NCI-H446 treated with DMSO at 0.1 percent for 48 hours (cell line): ENCODE data around the gene ENTHD1.

Source experiments
- DNase-seq: peaks from one replicate; lab custom pipeline; 2025; lab: John Stamatoyannopoulos, UW

The ENTHD1 gene

DNA sequence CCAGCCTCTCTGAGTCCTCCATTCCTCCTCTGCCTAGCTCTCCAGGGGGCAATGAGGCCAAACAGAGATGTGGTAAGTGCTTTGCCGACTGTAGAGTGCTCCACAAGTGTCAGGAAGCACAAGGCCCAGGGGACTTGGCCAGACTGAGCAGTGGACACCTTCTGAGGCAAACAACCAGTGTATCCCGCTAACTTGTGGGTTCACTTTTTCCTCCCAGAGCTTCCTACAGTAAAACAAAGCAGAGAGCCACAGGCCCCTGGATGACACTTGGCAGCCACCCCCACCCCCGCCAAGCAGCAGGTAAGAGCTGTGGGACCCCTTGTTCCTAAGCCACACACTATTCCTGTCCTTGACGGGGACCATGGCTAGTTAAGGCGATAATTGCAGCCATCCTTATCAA is 162.1 kb downstream of the ENTHD1 start:
- no peak for DNase-seq

- no peak for DNase-seq
Observed at GRCh38 chr22:39729141-39729934, 164.2 kb downstream of the ENTHD1 start.

DNA sequence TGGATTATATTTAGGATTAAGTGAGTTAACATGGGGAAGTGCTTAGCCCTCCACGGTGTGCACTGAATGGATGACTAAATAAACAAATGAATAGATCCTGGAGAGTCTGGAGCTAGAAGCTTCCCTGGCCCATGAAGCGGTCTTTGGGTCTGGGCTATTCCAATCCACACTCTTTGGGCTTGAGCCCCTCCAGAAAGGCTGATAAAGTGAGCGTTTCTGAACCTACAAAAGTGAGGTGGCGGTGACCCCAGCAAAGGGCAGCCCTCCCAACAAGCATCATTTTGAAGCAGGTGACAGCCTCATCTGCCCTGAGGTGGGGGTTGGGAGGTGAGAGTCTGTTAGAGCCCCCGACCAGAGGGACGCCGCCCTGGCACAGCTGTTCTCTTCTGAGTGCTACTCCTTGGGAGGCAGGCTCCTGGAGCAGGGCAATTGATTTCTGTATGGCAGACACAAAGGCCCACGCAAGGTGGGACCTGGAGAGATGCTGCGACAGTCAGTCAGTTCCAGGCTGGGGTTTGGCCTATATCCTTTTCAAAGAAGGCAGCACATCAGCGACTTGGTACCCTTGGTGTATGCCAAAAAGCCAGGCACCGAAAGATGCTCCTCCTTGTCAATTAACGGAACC is 165.2 kb downstream of the ENTHD1 start:
- DNase-seq: no peak

DNA sequence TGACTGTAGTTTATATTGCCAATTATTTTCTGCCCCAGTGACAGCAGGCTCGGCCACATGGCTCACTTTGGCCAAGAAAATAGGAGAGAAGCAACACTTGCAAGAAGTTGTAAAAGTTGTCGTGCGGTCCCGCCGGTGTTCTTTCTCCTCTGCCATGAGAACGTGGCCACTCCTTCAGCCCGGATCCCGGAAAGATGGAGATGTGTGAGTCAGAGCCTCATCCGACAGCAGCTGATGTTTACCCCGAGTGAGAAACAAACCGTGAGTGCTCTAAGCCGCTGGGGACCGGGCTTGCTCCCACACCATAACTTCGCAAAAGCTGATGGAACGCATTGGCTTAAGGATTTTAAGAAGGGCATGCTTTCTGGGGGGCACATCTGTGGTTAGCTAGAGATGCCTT is 166.0 kb downstream of the ENTHD1 start:
- DNase-seq: no peak

DNA sequence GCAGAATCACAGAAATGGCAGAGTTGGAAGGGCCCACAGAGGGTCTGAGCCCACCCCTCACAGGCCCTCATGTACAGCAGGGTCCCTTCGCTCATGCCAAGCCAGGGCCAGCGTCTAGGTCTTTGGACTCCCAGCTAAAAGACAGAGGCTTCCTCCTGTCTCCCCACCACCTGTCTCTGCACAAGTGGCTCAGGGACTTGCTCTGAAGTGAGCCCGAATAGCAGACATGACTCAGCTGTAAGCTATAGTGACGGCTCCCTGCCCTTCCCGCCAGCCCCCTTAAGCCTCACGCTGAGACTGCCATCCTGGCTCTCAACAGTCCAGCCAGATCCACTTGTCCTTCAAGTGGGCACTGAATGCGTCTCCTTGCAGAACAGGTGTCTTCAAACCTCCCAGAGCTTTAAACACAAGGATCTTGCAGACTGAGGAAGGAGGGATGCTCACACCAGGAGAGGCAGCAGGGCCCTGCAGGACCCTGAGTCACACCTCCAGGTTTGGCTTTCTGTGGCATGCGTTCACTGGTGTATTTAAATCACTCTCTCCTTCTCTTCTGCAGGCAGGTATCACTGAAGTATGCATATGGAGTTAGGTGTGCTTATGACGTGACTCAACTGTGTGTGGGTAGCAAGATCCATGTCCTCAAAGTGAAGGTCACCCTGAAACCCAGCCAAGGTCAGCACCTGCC is 168.1 kb downstream of the ENTHD1 start:
- DNase-seq: no peak

DNA sequence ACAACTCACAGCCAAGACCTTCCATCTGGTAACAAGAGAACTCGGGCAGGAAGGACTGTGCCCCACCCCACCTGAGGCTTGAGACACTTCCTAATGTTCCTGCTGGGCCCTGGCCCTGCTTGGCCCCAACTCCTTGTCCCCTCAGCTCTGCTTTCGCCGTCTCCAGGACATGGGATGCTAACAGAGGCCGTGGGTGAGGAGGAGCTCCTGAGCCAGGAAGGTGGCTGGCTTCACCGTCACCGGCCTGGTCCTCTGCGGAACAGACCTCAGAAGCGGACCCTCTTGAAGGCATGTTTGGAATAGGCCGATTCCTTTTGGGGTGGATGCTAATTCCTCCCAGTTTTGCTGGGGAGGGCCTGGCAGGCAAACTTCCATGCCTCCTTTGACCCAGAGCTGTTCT is 168.7 kb downstream of the ENTHD1 start:
- DNase-seq: no peak

GRCh38 chr22:39724390-39724789 is 169.2 kb downstream of the ENTHD1 start:
- DNase-seq: no peak

DNA sequence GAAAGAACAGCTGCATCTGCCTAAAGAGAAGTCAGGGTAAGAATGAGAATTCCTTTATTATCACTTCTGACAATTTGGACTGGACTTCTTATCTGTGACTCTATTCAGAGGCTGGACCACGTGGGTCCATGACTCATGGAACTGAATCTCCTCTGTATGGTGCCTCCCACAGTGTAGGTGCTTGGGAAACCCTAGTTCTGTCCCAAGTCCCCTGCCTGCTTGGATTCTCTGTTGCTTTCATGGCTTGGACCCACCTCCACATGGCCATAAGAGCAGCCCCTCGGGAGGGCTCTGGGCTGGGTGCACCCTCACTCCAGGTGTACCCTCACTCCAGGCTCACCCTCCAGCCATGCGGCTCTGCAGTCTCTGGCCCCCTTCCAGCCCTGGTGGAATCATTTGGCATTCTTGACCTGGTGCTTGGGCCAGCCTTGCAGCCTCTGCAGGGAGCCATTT is 169.6 kb downstream of the ENTHD1 start:
- DNase-seq: no peak

GRCh38 chr22:39723463-39723862 is 170.1 kb downstream of the ENTHD1 start:
- DNase-seq: no peak

DNA sequence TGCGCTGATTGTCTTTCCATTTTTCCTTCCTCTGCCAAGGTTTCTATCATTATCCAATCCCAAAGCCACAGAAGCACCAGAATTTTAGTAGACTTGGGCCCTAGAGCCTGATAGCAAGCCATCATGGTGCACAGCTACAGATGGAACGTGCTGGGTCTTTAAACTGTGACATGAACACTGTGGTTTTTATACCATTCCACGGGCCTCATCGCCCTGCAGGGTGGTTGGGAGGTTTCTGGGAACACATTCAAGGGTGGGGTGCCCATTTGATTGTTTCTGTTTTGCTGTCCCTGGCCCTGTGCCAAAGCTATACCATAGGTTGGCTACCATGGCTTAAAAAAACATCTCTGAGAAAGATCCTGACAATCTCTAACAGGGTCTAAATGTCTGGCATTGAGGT is 171.1 kb downstream of the ENTHD1 start:
- no peak for DNase-seq

GRCh38 chr22:39722032-39722325 is 171.6 kb downstream of the ENTHD1 start:
- no peak for DNase-seq

DNA sequence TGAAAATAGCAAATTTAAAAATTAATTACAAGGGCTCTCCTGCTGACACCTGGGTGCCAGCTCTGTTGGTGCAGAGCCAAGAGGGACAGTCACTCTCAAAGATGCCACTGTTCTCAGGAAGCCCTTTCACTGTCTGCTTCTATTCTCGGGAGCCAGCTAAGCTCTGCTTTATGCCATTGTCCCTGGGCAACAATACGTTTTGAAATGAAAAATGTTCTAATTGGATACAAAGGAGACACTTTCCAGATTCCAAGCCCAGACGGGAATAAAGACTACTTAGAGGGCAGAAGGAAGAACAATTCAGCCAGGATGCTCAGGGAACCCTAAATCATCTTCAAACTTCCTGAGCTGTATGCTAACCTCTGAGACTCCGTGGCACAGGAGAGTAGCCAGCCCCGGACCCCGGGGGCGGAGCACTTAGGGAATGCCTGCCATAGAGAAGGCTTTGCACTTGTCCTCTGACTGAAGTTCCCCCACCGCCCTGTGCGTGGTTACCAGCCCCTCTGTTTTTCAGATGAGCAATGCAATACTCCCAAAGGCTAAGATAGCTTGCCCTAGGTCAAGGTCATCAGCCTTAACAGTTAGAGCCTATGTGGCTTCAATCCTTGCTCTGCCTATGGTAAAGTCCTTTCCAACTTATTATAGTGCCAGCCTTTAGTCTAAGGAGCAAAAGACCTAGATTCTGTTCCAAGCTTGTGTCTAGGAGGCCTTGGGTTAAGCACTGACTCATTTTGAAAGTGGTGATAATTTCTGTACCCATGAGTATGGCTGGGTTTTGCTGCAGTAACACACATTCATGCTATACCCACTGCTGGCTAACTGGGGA is 172.1 kb downstream of the ENTHD1 start:
- no peak for DNase-seq

DNA sequence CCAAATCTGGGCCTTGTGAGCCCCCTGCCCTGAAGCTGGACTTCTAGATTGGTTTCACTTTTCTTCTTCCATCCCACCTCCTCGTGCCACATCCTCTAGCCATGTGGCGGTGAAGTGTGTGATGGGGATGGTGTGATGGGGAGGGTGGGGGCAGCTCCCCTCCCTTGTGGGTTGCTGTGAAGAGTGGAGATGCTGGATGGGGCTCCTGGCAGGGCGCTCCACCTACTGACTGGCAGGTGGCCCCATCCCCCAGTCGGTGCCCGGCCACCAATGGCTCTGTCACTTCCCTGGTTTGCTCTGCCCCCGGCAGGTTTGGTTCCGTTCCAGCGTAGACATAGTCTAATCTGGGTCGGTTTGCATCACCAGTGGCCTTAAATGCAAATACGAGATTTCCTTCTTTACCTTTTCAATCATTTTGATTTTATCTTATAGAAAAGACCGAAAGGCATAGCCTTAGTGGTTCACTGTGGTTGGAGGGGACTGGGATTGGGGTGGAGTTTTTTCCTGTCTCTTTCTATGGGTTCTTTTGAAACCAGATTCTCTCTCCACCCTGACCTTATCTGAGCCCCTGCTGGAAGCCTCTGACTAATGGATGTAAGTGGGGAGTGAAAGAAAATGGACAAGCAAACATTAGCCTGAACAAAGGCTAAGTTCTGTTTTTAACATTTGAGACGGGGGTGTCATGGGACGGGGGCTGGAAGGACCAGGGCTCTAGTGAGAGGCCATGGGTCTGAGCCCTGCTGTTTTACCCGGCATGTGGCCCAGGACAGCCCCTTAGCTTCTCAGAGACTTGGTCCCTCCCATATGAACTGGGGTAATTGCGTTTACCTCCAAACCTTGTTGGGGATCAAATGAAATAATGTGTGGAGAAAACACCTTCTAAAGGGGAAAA is 173.8 kb downstream of the ENTHD1 start:
- DNase-seq: no peak

DNA sequence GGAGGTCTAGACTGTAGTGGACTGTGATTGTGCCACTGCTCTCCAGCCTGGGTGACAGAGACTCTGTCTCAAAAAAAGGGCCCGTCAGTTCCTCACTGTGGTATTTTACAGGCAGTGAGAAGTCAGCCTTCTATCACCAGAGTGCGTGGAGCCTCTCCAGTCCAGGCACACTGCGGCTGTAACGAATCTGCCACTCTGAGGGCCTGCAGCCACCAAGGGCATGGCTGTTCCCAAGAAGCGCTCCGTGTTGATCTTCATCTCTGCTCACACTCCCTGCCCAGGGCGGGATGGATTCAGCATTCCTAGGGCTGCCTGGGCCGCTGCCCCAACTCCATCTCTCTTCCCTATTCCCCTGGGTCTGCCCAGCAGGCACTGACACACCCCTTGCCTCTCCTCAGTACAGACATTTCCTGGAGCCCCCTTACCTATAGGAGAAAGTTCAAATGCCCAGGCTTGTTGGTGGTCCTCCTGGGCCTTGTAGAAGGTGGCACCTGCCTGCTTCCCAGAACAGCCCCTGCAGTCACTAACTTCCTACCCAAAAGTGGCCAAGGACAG is 174.6 kb downstream of the ENTHD1 start:
- DNase-seq: no peak

DNA sequence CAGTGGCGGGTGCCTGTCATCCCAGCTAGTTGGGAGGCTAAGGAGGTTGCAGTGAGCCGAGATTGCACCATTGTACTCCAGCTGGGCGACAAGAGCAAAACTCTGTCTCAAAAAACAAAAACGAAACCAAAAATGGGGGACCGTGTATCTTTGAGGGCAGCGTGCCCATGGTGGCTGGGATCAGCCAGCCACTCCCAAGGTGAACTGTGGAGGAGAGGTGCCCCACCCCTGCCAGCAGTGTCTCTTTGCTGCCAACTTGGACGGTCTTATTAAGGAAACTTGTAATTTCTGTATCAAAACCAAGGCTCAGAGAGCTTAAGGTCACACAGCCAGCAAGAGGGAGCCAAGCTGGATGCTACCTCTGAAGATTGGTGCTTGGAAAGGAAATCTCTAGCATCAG is 175.4 kb downstream of the ENTHD1 start:
- DNase-seq: no peak

GRCh38 chr22:39717099-39717498 is 176.5 kb downstream of the ENTHD1 start:
- DNase-seq: no peak

- DNase-seq: no peak
Observed at GRCh38 chr22:39716534-39716933, 177.0 kb downstream of the ENTHD1 start.

GRCh38 chr22:39715778-39716495 is 177.6 kb downstream of the ENTHD1 start:
- DNase-seq: no peak

DNA sequence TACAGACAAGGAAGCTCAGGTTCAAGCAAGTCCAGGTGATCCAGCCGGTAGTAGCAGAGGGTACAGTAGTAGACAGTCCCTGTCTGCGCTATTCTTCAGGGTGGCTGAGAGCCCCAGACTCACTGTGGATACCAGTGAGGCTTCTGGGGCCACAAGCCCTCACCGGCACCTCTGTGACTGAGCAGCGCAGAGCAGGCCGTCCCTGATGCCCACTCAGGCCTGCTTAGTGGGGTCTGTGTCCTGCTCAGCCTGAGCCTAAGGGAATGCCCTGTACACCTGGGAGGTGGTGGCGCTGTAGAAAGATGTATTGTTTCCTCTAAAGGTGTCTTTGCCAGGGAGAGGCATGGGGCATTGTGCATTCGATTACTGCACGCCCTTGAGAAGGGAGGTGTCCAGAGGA is 179.2 kb downstream of the ENTHD1 start:
- DNase-seq: no peak

DNA sequence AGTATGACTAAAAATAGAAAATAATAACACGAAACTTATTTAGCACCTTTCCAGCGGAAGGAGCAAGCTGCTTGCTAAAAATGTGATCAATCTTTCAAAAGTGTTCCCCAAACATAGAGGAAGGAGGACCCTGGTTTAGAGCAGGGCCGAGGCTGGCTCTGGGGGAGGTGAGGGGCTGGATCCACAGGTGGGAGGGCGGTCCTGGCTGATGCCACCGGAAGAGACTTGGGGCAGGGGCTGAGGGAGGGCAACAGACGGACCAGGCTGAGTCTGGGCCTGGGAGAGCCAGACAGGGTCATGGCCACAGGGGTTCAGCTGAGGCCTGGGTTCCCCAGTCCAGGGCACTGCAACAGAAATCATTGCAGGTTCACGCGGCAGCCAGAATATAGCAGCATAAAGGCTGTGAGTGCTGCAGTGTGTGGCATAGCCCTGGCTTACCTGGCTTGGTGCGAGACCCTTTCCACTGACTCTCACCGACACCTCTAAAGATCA is 179.7 kb downstream of the ENTHD1 start:
- DNase-seq: no peak
